GM19099 (cell line): ENCODE measurements around the gene GPR12.

Experiments
- POLR2A ChIP-seq: IDR thresholded peaks from 3 replicates; pipeline ENCODE4 v1.6.1; 2011; ENCODE audit warnings: low read depth; ENCODE audit not compliant: insufficient read length; ENCODE audit errors: extremely low read depth

The GPR12 gene

GRCh38 chr13:26758496-26759157, 2.0 kb downstream of the GPR12 start:
- TF ChIP-seq POLR2A = no peak

- no peak for TF ChIP-seq POLR2A
Measured at GRCh38 chr13:26756961-26757360, 3.6 kb downstream of the GPR12 start.

DNA sequence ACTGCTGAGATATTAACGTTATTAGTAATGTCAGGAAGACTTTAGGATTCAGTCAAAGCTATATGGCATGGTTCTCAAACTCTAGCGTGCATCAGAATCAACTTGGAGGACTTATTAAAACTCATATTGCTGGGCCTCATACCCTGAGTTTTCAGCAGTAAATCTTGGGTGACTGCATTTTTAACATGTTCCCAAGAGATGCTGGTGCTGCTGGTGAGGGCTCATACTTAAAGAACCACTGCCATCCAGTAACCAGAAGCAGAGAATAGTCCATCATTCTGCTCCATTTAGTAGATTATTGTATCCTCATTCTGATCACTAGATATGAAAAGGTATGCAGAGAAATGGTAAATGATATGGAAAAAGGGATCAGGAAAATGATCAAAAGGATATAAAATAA, 7.9 kb downstream of the GPR12 start:
- TF ChIP-seq POLR2A = no peak

GRCh38 chr13:26749905-26750304, 10.7 kb downstream of the GPR12 start:
- no peak for TF ChIP-seq POLR2A

DNA sequence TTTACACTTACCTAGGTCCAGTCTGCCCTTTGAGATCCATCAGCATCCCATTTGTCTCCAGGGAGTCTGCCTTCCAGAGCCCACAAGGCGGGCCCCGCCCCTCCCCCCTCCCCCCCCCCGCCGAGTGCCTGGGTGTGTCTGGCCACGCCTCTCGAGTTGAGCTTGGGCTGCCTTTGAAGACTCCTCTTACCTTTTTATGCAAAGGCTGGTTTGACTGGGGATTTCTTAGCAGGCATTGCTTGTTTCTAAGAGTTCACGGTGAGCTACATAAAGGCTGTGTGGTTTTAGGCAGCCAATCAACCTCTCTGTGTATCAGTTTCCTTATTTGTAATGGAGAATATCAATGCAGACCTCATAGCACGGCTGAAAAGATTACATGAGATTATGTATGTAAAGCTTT, 11.3 kb downstream of the GPR12 start:
- no peak for TF ChIP-seq POLR2A

DNA sequence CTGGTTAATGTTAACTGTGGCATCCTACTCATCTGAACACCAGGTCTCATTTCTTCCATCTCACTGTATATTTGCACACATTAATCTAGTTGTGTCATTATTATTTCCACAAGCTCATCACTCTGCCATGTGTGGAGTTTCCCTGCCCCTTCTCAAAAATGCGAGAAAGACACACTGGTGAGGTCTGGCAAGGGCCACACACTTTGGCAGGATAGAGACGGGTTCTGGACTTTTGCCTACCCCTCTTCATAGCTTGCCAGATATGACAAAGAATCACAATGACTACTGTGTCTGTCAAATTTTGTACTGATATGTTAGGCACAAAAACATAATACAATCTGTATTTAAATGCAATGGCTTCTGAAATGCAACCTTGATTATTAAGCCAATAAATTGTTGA, 12.9 kb downstream of the GPR12 start:
- no peak for TF ChIP-seq POLR2A

DNA sequence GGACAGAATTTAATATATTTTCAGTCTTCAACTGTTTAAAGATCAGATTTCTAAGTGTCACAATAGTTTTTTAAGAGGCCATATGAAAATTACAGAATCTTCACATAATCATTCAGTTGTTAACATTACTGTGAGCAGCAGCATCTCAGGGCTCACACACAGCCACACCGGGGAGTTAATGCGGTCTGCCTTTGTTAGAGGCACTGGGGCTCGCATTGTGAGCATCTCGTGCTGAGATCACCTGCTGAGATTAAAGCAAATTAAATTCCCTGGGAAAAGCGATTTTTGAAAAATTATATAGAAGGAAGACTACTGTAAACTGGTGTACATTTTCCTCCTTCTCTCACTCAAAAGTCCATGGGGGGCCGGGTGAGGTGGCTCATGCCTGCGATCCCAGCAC, 16.6 kb downstream of the GPR12 start:
- TF ChIP-seq POLR2A = no peak

DNA sequence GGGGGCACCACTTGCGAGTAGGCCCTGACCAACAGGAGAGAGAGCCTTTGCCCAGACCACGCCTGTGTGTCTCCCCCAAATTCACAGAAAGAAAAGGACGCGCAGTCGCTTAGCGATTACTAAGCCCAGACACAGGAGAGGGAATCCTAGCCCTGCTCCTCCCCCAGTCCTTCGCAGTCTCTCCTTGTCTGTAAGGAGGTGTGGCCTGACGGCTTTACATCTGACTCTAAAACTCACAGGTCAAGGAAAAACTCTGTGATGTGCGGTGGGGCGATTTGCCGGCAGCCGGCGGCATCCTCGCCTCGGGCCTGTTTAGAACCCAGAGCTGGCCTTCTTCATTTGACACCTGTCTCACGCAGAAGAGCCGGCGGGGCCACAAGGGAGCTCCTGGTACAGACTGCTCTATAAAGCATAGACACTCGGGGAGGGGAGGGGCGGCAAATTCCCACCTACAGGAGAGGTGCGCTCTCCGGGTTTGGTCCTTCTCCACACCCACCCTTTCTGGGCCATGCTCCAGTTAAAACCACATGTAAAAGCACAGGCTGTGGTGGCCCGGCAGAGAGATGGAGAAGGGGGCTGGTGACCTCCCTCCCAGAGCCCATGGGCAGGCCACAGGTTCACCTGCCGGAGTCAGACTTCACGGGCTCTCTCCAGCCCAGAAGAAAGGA, 17.8 kb downstream of the GPR12 start:
- no peak for TF ChIP-seq POLR2A

GRCh38 chr13:26735677-26736076, 24.9 kb downstream of the GPR12 start:
- no peak for TF ChIP-seq POLR2A

DNA sequence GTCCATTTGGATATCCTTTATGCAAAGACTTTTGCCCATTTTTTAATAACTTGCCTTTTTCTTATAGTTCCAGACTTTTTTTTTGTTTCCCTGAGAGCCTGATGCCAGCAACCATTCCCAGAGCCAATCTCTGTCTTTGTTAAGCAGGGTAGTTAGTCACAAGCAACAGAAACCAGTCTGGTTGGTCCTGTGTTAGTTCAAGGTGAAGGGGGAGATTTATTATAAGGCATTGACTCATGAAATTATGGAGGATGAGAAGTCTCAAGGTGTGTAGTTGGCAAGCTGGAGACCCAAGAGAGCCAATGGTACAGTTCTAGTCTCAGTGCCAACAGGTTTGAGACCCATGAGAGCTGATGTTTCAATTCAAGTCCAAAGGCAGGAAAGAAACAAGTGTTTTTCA, 33.0 kb downstream of the GPR12 start:
- TF ChIP-seq POLR2A = no peak

DNA sequence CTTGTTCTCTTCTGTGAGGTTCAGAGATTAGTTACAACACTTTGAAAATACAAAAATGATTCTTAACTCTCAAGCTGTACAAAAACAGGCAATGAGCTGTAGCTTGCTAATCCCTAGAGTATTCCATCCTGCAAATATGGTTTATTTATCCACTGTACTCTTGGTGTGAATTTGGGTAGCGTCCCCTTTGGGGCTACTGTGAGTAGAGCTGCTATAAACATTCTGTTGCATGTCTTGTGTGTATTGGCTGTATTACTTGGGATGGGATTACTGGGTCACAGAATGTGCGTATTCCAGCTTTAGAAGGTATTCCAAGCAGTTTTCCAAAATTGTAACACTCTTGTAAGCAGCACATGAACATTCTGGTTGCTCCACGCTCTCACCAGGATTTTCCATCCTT, 33.5 kb downstream of the GPR12 start:
- no peak for TF ChIP-seq POLR2A

DNA sequence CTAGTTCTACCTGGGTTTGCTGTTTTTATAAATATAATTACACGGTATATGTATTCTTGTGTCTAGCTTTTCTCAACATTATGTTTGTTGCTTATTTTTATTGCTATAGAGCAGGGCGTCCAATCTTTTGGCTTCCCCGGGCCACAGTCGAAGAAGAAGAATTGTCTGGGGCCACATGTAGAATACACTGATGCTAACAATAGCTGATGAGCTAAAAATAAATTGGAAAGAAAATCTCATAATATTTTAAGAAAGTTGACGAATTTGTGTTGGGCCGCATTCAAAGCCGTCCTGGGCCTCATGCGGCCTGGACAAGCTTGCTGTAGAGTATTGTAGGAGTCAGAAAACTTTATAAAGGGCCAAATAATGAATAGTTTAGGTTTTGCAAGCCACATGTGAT, 33.9 kb downstream of the GPR12 start:
- TF ChIP-seq POLR2A = no peak

- no peak for TF ChIP-seq POLR2A
Measured at GRCh38 chr13:26722321-26722720, 38.3 kb downstream of the GPR12 start.

GRCh38 chr13:26721251-26722121, 39.1 kb downstream of the GPR12 start:
- TF ChIP-seq POLR2A = no peak

DNA sequence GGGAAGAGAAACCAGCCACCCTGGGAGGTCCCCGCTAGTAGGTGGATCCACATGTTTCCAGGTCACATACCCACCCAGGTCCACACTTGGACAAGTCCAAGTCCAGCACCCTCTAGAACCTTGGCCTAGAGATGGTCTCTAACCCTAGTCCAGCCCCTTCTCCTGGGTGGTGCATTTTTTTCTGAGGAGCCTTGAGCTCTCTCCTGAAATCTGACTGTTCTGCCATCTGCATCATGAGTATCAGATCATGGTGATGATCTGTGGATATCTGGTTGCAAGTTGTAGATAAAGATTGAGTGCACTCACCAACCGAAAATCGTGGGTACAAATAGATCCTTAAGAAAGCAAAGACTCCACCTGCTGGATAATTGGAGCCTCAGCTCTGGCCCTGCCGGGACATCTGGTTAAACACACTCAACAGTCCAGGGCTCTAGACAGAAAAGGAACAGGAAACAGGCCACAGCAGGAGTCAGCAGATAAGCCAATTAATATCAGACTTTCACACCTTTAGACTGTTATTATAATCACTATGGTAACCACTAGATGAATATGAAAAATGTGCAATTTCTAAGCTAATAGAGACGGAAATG, 41.1 kb downstream of the GPR12 start:
- no peak for TF ChIP-seq POLR2A
